ENCODE data around the gene RET.

GRCh38 chr10:43126759-43127424 lies 50.0 kb downstream of the RET start:
- no peak for TF ChIP-seq MAX (IDR thresholded peaks at IDR 0.05; ENCODE audit: low read depth, low read length)
- TF ChIP-seq, protein P1, sequence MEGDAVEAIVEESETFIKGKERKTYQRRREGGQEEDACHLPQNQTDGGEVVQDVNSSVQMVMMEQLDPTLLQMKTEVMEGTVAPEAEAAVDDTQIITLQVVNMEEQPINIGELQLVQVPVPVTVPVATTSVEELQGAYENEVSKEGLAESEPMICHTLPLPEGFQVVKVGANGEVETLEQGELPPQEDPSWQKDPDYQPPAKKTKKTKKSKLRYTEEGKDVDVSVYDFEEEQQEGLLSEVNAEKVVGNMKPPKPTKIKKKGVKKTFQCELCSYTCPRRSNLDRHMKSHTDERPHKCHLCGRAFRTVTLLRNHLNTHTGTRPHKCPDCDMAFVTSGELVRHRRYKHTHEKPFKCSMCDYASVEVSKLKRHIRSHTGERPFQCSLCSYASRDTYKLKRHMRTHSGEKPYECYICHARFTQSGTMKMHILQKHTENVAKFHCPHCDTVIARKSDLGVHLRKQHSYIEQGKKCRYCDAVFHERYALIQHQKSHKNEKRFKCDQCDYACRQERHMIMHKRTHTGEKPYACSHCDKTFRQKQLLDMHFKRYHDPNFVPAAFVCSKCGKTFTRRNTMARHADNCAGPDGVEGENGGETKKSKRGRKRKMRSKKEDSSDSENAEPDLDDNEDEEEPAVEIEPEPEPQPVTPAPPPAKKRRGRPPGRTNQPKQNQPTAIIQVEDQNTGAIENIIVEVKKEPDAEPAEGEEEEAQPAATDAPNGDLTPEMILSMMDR (IDR thresholded peaks at IDR 0.05; ENCODE audit: low read depth, low read length), result no peak
- TF ChIP-seq POLR2A (IDR thresholded peaks at IDR 0.05; ENCODE audit: extremely low read depth, insufficient read length), result no peak
- TF ChIP-seq MYC (IDR thresholded peaks at IDR 0.05; ENCODE audit: low read depth, low read length), result no peak

All from NB4 (cell line).